CD4-positive, alpha-beta T cell (primary cell): ENCODE measurements around the gene ATRNL1. TPM values are rescaled to one million over a fixed set of nuclear protein-coding genes. Genes with fewer than 3 reads are reported as not detected.

Experiments used
- ATAC-seq: fragments of 200-7000 bp; cut with Tn5 transposase; one replicate; pipeline ENCODE4 v1.10.0; 2022; ENCODE audit warnings: mild to moderate bottlenecking; ENCODE audit not compliant: poor library complexity
- CTCF ChIA-PET: fragments of 350-600 bp; sonication (Branson Sonifier 250); formaldehyde crosslinking; loops from one replicate; lab custom pipeline; 2021; ENCODE audit warnings: antibody characterized with exemption, inconsistent platforms; lab: Charles Lee
- POLR2A ChIA-PET: fragments of 350-600 bp; sonication (Branson Sonifier 250); formaldehyde crosslinking; loops from one replicate; lab custom pipeline; 2021; ENCODE audit warnings: antibody characterized with exemption, inconsistent platforms; lab: Charles Lee
- DNase-seq, 14 experiments: peaks; one replicate each; pipeline ENCODE4 v3.0.0-alpha.2; 2013 to 2020; ENCODE audit warnings: mixed read lengths in 2 of 14
- H3K27ac ChIP-seq, 2 donors: one replicate each; pipeline versions ENCODE4 v1.5.1 to v1.7.0; 2013; ENCODE audit warnings: low read length in 2 of 2, low read depth in 1 of 2, mild to moderate bottlenecking in 1 of 2
- H3K27me3 ChIP-seq, 2 experiments: 1 replicate in 1 of 2; 2 replicates in 1 of 2; pipeline versions ENCODE4 v1.6.1 to v1.7.0; 2013; ENCODE audit warnings: low read length in 2 of 2, control low read depth in 1 of 2, mild to moderate bottlenecking in 1 of 2, moderate library complexity in 1 of 2; ENCODE audit not compliant: insufficient read depth in 2 of 2, control insufficient read depth in 1 of 2
- H3K36me3 ChIP-seq: one replicate; pipeline ENCODE4 v1.6.1; 2013; ENCODE audit warnings: low read length, control low read depth; ENCODE audit not compliant: insufficient read depth
- H3K4me1 ChIP-seq: one replicate; pipeline ENCODE4 v1.6.1; 2013; ENCODE audit warnings: low read length, control low read depth; ENCODE audit not compliant: insufficient read depth
- H3K4me3 ChIP-seq: one replicate; pipeline ENCODE4 v1.5.1; 2013; ENCODE audit warnings: mild to moderate bottlenecking, low read length, moderate library complexity
- H3K9me3 ChIP-seq, 2 experiments: 1 replicate in 1 of 2; 2 replicates in 1 of 2; pipeline versions ENCODE4 v1.6.1 to v1.7.0; 2013; ENCODE audit warnings: low read length in 2 of 2, mild to moderate bottlenecking in 2 of 2, control low read depth in 1 of 2, moderate library complexity in 1 of 2; ENCODE audit not compliant: control insufficient read depth in 1 of 2, insufficient read depth in 1 of 2
- H3K27ac Mint-ChIP-seq: one replicate; pipeline ENCODE4 v1.8.0; 2020; ENCODE audit warnings: mixed read lengths
- H3K27me3 Mint-ChIP-seq: one replicate; pipeline ENCODE4 v1.8.0; 2021; ENCODE audit warnings: mixed read lengths
- H3K36me3 Mint-ChIP-seq: one replicate; pipeline ENCODE4 v1.8.0; 2021; ENCODE audit warnings: low read depth, mixed read lengths
- H3K4me1 Mint-ChIP-seq: one replicate; pipeline ENCODE4 v1.8.0; 2021; ENCODE audit warnings: low read depth, mixed read lengths
- H3K4me3 Mint-ChIP-seq: one replicate; pipeline ENCODE4 v1.8.0; 2020; ENCODE audit warnings: mild to moderate bottlenecking, mixed read lengths
- H3K9me3 Mint-ChIP-seq: one replicate; pipeline ENCODE4 v1.8.0; 2020; ENCODE audit warnings: mixed read lengths
- CTCF ChIP-seq: fragments of 200-600 bp; IDR thresholded peaks from one replicate; pipeline ENCODE4 v1.8.0; 2022; ENCODE audit warnings: antibody characterized with exemption, mild to moderate bottlenecking
- intact Hi-C, 2 experiments: fragments of 100-400 bp; cut with DNase I in 1 of 2; cut with micrococcal nuclease in 1 of 2; formaldehyde crosslinking; loops; one replicate each; pipeline versions ENCODE4 v1.15.1 to v1.9.0; 2023 to 2025; cut with DNase I, micrococcal nuclease
- total RNA-seq, 174 experiments: library from RNA in 2 of 174; stranded (reverse) in 2 of 174; gene quantifications; one replicate each; pipeline ENCODE4 v1.2.3 and lab custom pipeline; 2021 to 2026

ATRNL1 gene
- total RNA-seq, 2 experiments from 2014 or later, result not detected

- Mint-ChIP-seq H3K36me3 (no peaks in the 10 kb centered on the region), H3K4me1 (no peaks in the 10 kb centered on the region), H3K4me3 (no peak overlapping the region), H3K27ac (no peak overlapping the region), H3K27me3 (no peaks in the 10 kb centered on the region), H3K9me3 (no peaks in the 10 kb centered on the region)
- Histone ChIP-seq H3K27me3 (no peaks in the 10 kb centered on the region), H3K4me1 (no peaks in the 10 kb centered on the region), H3K27ac (no peak overlapping the region), H3K4me3 (no peak overlapping the region), H3K36me3 (no peaks in the 10 kb centered on the region), H3K9me3 (no peaks in the 10 kb centered on the region)
- DNase-seq, result no peak
- TF ChIP-seq CTCF, result no peak
- POLR2A ChIA-PET, result no interaction called here
- CTCF ChIA-PET, result no interaction called here
- intact Hi-C loops, result no loop called here
- no peak for ATAC-seq
Measured at GRCh38 chr10:115606741-115607140, 513.6 kb downstream of the ATRNL1 start.

GRCh38 chr10:115624448-115624847 lies 531.3 kb downstream of the ATRNL1 start:
- H3K36me3 Mint-ChIP-seq, result no peaks in the 10 kb centered on the region
- peaks cover 4% of the 10 kb centered on the region for H3K9me3 Mint-ChIP-seq
- ATAC-seq (no peak), DNase-seq (no peak)
- Histone ChIP-seq H3K9me3 (peaks cover 0 to 4% of the 10 kb centered on the region in 2 experiments), H3K4me3 (no peak overlapping the region), H3K36me3 (no peaks in the 10 kb centered on the region), H3K27ac (no peak overlapping the region), H3K27me3 (no peaks in the 10 kb centered on the region), H3K4me1 (no peaks in the 10 kb centered on the region)
- H3K27me3 Mint-ChIP-seq, result no peaks in the 10 kb centered on the region
- no peak for TF ChIP-seq CTCF
- intact Hi-C loops, result loop anchor here in 1 of 2 experiments (2.0 kb wide), 1 partner anchor 78 kb away; no protein-coding TSS in a partner anchor
- no peak overlapping the region for H3K4me3 Mint-ChIP-seq
- no peaks in the 10 kb centered on the region for H3K4me1 Mint-ChIP-seq
- ChIA-PET CTCF (no interaction called here), POLR2A (no interaction called here)
- no peak overlapping the region for H3K27ac Mint-ChIP-seq

- no peak for DNase-seq
- intact Hi-C loops, result no loop called here
- no peaks in the 10 kb centered on the region for H3K9me3 ChIP-seq
- H3K27me3 Mint-ChIP-seq, result no peaks in the 10 kb centered on the region
- ChIA-PET POLR2A (no interaction called here), CTCF (no interaction called here)
- H3K36me3 Mint-ChIP-seq, result no peaks in the 10 kb centered on the region
- no peak for ATAC-seq
- no peaks in the 10 kb centered on the region for H3K4me1 Mint-ChIP-seq
- no peak overlapping the region for H3K27ac Mint-ChIP-seq
- H3K36me3 ChIP-seq, result no peaks in the 10 kb centered on the region
- H3K27ac ChIP-seq, result no peak overlapping the region
- TF ChIP-seq CTCF, result no peak
- no peaks in the 10 kb centered on the region for H3K4me1 ChIP-seq
- H3K27me3 ChIP-seq, result no peaks in the 10 kb centered on the region
- no peak overlapping the region for H3K4me3 ChIP-seq
- H3K4me3 Mint-ChIP-seq, result no peak overlapping the region
- H3K9me3 Mint-ChIP-seq, result no peaks in the 10 kb centered on the region
Measured at GRCh38 chr10:115628616-115629015, 535.5 kb downstream of the ATRNL1 start.
